GM13976 (cell line): ENCODE results near the gene NAA50.

Experiments used
- DNase-seq: peaks from one replicate; pipeline ENCODE4 v3.0.0; 2012; ENCODE audit warnings: low spot score
- in situ Hi-C: fragments of 300-500 bp; cut with MboI; formaldehyde crosslinking; loops from one replicate; pipeline ENCODE4 v1.12.0; 2022; ENCODE audit warnings: low sequenced_read_pairs, mixed read lengths, inconsistent platforms; ENCODE audit not compliant: unreplicated experiment
- TF ChIP-seq, protein P1 (sequence below): IDR thresholded peaks from 2 replicates; pipeline ENCODE4 v1.5.1; 2012; ENCODE audit warnings: borderline replicate concordance, mild to moderate bottlenecking; ENCODE audit not compliant: insufficient read depth; ENCODE audit errors: extremely low read depth, missing control alignments, control extremely low read depth

The NAA50 gene

DNA sequence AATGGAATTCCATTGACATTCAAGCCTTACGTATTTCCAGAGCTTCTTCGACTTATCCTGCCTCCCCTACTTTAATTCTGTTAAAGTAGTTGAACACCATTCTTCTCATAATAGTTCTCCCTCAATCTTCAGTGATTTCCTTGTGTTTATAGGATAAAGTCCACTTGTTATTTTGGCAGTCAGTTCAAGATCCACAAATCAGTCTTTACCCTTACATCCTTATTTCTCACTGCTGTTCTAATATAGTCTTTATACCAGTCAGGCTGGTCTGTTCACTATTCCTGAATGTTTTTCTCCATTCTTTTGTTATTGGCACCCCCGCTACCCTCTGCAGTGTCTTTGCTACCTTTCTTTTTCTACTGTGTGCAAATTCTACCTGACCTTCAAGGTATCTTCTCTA, 30.5 kb upstream of the NAA50 start:
- DNase-seq, result no peak
- in situ Hi-C loops, result no loop called here
- TF ChIP-seq, protein P1, sequence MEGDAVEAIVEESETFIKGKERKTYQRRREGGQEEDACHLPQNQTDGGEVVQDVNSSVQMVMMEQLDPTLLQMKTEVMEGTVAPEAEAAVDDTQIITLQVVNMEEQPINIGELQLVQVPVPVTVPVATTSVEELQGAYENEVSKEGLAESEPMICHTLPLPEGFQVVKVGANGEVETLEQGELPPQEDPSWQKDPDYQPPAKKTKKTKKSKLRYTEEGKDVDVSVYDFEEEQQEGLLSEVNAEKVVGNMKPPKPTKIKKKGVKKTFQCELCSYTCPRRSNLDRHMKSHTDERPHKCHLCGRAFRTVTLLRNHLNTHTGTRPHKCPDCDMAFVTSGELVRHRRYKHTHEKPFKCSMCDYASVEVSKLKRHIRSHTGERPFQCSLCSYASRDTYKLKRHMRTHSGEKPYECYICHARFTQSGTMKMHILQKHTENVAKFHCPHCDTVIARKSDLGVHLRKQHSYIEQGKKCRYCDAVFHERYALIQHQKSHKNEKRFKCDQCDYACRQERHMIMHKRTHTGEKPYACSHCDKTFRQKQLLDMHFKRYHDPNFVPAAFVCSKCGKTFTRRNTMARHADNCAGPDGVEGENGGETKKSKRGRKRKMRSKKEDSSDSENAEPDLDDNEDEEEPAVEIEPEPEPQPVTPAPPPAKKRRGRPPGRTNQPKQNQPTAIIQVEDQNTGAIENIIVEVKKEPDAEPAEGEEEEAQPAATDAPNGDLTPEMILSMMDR, result no peak

DNA sequence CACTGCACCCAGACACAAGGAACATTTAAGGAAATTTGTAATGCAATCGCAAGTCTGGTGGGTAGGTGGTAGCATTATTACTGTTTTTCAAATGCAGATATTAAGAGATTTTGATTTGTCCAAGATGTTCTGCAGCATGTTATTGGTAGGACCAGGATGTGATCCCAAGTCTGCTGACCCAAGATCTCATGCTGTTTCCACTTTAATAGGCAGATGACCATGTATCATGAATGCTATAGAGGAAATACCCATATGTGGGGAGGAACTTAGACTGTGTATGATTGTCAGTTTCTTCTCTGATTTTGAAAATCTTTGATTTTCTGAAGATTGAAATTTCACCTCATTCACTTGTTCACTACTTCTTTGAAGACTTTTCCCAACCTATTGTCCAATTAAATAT, 29.5 kb upstream of the NAA50 start:
- no peak for DNase-seq
- in situ Hi-C loops, result no loop called here
- TF ChIP-seq, protein P1, result no peak

DNA sequence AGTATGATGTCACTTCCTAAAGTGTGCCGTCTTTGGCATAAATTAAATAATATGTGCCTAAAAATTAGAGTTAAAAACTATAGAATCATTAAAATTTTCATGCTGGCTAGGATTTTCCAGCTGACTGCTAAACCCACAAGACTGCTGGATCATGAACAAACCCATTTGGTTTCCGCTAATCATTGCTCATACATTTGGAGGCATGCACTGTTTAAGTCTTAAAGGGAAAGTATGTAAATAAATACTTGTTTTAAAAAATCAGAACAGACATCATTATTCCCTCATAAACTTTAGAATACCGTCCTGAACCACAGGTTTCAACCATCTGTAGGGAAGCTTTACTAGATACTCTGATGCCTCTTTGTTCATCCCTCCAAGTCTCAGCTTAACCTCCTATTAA, 27.3 kb upstream of the NAA50 start:
- TF ChIP-seq, protein P1, result no peak
- DNase-seq, result no peak
- in situ Hi-C loops, result no loop called here

DNA sequence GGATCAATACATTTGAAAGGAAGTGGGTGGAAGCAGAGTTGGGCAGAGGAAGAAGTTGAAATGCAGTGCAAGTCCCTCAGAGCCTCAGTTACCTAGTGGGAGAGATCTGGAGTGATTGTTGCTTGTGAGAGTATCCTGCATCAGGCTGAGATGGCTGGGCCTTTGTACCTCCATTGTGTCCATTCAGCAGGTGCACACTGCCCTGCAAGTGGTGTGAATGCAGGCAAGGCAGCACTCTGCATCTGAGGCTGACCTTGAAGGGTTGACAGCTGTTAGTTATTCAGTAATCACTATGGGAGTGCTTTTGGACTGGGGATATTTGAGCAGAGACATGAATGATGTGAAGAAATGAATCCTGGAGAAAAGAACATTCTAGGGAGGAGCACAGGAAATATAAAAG, 25.9 kb upstream of the NAA50 start:
- DNase-seq, result no peak
- in situ Hi-C loops, result no loop called here
- TF ChIP-seq, protein P1, result no peak

DNA sequence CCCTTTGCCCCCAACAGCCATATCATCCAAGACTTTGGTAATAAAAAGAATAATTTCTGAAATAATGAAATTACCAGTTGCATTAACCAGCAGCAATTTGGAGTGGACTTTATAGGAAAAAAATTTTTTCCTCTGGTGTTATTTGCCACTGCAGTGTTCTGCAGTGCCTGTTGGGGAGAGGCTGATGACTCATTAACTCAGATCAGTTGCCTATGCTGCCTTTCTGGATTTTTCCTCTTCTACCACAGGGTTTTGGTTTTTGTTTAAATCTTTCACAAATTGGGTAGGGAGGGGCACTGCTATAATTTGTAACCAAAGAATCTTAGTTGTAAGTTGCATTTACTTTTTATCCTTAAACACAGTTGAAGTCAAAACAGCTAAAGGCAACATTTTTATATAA, 23.5 kb upstream of the NAA50 start:
- TF ChIP-seq, protein P1, result no peak
- in situ Hi-C loops, result no loop called here
- peak; percentile 30 for DNase-seq

DNA sequence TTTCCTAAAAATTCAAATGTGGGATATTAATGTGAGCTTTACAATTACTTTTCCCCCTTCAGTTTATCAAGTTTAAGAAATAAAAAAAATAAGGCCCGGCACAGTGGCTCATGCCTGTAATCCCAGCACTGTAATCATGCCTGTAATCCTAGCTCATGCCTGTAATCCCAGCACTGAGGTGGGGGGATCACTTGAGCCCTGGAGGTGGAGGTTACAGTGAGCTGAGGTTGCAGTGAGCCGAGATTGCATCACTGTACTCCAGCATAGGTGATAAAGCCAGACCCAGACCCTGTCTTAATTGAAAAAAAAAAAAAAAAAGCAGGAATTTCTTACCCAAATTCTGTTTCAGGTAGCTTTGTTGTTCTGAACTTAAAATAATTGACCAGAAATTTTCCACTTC, 18.6 kb upstream of the NAA50 start:
- TF ChIP-seq, protein P1, result no peak
- DNase-seq, result no peak
- in situ Hi-C loops, result no loop called here
